HepG2 (cell line): ENCODE data around the gene EFNA4. TPM values are rescaled to one million over a fixed set of nuclear protein-coding genes. Genes with fewer than 3 reads are reported as not detected.

Source experiments
- ATF1 ChIP-seq: IDR thresholded peaks from 2 replicates; pipeline ENCODE4 v1.6.1; 2016; ENCODE audit warnings: mild to moderate bottlenecking, control low read depth
- ATF2 ChIP-seq: sonication (generic); formaldehyde crosslinking; IDR thresholded peaks from 2 replicates; pipeline ENCODE4 v1.4.0; 2020; ENCODE audit warnings: missing genetic modification reagents
- EHMT2 ChIP-seq: fragments of 200-600 bp; sonication (generic); IDR thresholded peaks from 2 replicates; pipeline ENCODE4 v1.7.0; 2017; ENCODE audit warnings: antibody characterized with exemption, low read depth, low read length, borderline replicate concordance
- KAT7 ChIP-seq: IDR thresholded peaks from 2 replicates; pipeline ENCODE4 v1.6.1; 2018; ENCODE audit warnings: borderline replicate concordance, missing compliant biosample characterization
- MLLT10 ChIP-seq: sonication (generic); formaldehyde crosslinking; IDR thresholded peaks from 2 replicates; pipeline ENCODE4 v1.4.0; 2020; ENCODE audit warnings: missing genetic modification reagents
- MYC ChIP-seq: sonication (generic); formaldehyde crosslinking; IDR thresholded peaks from 2 replicates; pipeline ENCODE4 v1.9.0; 2021; ENCODE audit warnings: missing genetic modification reagents, borderline replicate concordance
- NFIB ChIP-seq: sonication (generic); formaldehyde crosslinking; IDR thresholded peaks from 2 replicates; pipeline ENCODE4 v1.9.0; 2021; ENCODE audit warnings: missing genetic modification reagents, mild to moderate bottlenecking, borderline replicate concordance
- RFXANK ChIP-seq: IDR thresholded peaks from 2 replicates; pipeline ENCODE4 v1.6.1; 2016
- SCMH1 ChIP-seq: sonication (generic); formaldehyde crosslinking; IDR thresholded peaks from 2 replicates; pipeline ENCODE4 v1.9.0; 2021; ENCODE audit warnings: missing genetic modification reagents, mild to moderate bottlenecking, borderline replicate concordance
- SNAI1 ChIP-seq: sonication (generic); formaldehyde crosslinking; IDR thresholded peaks from 2 replicates; pipeline ENCODE4 v1.5.0; 2020; ENCODE audit warnings: mild to moderate bottlenecking, missing genetic modification reagents, borderline replicate concordance
- YY1 ChIP-seq: IDR thresholded peaks from 2 replicates; pipeline ENCODE4 v1.6.1; 2011; ENCODE audit warnings: low read length, low read depth, moderate library complexity, mild to moderate bottlenecking; ENCODE audit not compliant: insufficient read depth, insufficient replicate concordance
- ZNF224 ChIP-seq: sonication (generic); formaldehyde crosslinking; IDR thresholded peaks from 2 replicates; pipeline ENCODE4 v1.5.0; 2020; ENCODE audit warnings: mild to moderate bottlenecking, missing genetic modification reagents
- ZNF326 ChIP-seq: sonication (generic); formaldehyde crosslinking; IDR thresholded peaks from 2 replicates; pipeline ENCODE4 v1.4.0; 2020; ENCODE audit warnings: missing genetic modification reagents, borderline replicate concordance
- ZNF350 ChIP-seq: sonication (generic); formaldehyde crosslinking; IDR thresholded peaks from 2 replicates; pipeline ENCODE4 v1.4.0; 2020; ENCODE audit warnings: mild to moderate bottlenecking, low read depth, missing genetic modification reagents, borderline replicate concordance
- ZNF501 ChIP-seq: sonication (generic); formaldehyde crosslinking; IDR thresholded peaks from 2 replicates; pipeline ENCODE4 v1.5.1; 2020; ENCODE audit warnings: mild to moderate bottlenecking, moderate library complexity, missing genetic modification reagents
- ZZZ3 ChIP-seq: sonication (generic); formaldehyde crosslinking; IDR thresholded peaks from 2 replicates; pipeline ENCODE4 v1.4.0; 2020; ENCODE audit warnings: missing genetic modification reagents, mild to moderate bottlenecking, borderline replicate concordance
- polyA plus RNA-seq, 8 experiments: library from polyadenylated mRNA; depleted of rRNA in 3 of 8; stranded (reverse) in 7 of 8; unstranded in 1 of 8; fragments of >200 nt; fragmentation: Illumina TruSeq in 4 of 8; extraction: Trizol in 4 of 8; gene quantifications; 2 replicates each; pipeline versions ENCODE4 v1.2.1 to v1.2.3, GENCODE V29; 2011 to 2016; ENCODE audit warnings: low read depth in 4 of 8, missing spikeins in 1 of 8, mixed read lengths in 1 of 8; ENCODE audit not compliant: insufficient read depth in 1 of 8
- total RNA-seq, 5 experiments: library from RNA; depleted of rRNA; stranded (reverse); fragments of >200 nt; fragmentation: Illumina TruSeq; extraction: Trizol; gene quantifications; 2 replicates each; pipeline ENCODE4 v1.2.3, GENCODE V29; 2016; ENCODE audit warnings: low read depth in 1 of 5
- TF ChIP-seq, protein P1 (sequence below): sonication (generic); formaldehyde crosslinking; IDR thresholded peaks from 2 replicates; pipeline ENCODE4 v1.4.0; 2020; ENCODE audit warnings: mild to moderate bottlenecking, missing genetic modification reagents
- TF ChIP-seq, protein P2 (sequence below): sonication (generic); formaldehyde crosslinking; IDR thresholded peaks from 2 replicates; pipeline ENCODE4 v1.4.0; 2020; ENCODE audit warnings: missing genetic modification reagents
- TF ChIP-seq, protein P3 (sequence below): sonication (generic); formaldehyde crosslinking; IDR thresholded peaks from 2 replicates; pipeline ENCODE4 v1.4.0; 2020; ENCODE audit warnings: mild to moderate bottlenecking, missing genetic modification reagents

EFNA4 gene
- total and polyA plus RNA-seq, 2 of the 13 experiments (the other 11 are each of a cell fraction or from before 2014, with no cell fraction given): 12.0 to 17.2 TPM

- peak; percentile 61; the same call in 1 of the 2 replicates for TF ChIP-seq ATF2 (CRISPR knock-in tag)
- no peak for TF ChIP-seq ATF1
- TF ChIP-seq ZNF224 (CRISPR knock-in tag): no peak
- TF ChIP-seq, protein P1, sequence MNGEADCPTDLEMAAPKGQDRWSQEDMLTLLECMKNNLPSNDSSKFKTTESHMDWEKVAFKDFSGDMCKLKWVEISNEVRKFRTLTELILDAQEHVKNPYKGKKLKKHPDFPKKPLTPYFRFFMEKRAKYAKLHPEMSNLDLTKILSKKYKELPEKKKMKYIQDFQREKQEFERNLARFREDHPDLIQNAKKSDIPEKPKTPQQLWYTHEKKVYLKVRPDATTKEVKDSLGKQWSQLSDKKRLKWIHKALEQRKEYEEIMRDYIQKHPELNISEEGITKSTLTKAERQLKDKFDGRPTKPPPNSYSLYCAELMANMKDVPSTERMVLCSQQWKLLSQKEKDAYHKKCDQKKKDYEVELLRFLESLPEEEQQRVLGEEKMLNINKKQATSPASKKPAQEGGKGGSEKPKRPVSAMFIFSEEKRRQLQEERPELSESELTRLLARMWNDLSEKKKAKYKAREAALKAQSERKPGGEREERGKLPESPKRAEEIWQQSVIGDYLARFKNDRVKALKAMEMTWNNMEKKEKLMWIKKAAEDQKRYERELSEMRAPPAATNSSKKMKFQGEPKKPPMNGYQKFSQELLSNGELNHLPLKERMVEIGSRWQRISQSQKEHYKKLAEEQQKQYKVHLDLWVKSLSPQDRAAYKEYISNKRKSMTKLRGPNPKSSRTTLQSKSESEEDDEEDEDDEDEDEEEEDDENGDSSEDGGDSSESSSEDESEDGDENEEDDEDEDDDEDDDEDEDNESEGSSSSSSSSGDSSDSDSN: peak; percentile 98
- TF ChIP-seq, protein P2, sequence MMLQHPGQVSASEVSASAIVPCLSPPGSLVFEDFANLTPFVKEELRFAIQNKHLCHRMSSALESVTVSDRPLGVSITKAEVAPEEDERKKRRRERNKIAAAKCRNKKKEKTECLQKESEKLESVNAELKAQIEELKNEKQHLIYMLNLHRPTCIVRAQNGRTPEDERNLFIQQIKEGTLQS (CRISPR knock-in tag): peak; percentile 42; the same call in 1 of the 2 replicates
- peak; percentile 81 for TF ChIP-seq YY1
- TF ChIP-seq NFIB (CRISPR knock-in tag): no peak
- peak; percentile 97; the same call in 1 of the 2 replicates for TF ChIP-seq KAT7 (CRISPR knock-in tag)
- TF ChIP-seq ZNF326 (CRISPR knock-in tag): no peak; the same call in 1 of the 2 replicates
- peak; percentile 80; the same call in 1 of the 2 replicates for TF ChIP-seq MYC (CRISPR knock-in tag)
- TF ChIP-seq, protein P3, sequence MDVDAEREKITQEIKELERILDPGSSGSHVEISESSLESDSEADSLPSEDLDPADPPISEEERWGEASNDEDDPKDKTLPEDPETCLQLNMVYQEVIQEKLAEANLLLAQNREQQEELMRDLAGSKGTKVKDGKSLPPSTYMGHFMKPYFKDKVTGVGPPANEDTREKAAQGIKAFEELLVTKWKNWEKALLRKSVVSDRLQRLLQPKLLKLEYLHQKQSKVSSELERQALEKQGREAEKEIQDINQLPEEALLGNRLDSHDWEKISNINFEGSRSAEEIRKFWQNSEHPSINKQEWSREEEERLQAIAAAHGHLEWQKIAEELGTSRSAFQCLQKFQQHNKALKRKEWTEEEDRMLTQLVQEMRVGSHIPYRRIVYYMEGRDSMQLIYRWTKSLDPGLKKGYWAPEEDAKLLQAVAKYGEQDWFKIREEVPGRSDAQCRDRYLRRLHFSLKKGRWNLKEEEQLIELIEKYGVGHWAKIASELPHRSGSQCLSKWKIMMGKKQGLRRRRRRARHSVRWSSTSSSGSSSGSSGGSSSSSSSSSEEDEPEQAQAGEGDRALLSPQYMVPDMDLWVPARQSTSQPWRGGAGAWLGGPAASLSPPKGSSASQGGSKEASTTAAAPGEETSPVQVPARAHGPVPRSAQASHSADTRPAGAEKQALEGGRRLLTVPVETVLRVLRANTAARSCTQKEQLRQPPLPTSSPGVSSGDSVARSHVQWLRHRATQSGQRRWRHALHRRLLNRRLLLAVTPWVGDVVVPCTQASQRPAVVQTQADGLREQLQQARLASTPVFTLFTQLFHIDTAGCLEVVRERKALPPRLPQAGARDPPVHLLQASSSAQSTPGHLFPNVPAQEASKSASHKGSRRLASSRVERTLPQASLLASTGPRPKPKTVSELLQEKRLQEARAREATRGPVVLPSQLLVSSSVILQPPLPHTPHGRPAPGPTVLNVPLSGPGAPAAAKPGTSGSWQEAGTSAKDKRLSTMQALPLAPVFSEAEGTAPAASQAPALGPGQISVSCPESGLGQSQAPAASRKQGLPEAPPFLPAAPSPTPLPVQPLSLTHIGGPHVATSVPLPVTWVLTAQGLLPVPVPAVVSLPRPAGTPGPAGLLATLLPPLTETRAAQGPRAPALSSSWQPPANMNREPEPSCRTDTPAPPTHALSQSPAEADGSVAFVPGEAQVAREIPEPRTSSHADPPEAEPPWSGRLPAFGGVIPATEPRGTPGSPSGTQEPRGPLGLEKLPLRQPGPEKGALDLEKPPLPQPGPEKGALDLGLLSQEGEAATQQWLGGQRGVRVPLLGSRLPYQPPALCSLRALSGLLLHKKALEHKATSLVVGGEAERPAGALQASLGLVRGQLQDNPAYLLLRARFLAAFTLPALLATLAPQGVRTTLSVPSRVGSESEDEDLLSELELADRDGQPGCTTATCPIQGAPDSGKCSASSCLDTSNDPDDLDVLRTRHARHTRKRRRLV (CRISPR knock-in tag): peak; percentile 53; the same call in 1 of the 2 replicates
- TF ChIP-seq EHMT2: no peak
- TF ChIP-seq RFXANK (CRISPR knock-in tag): peak; percentile 79; the same call in 1 of the 2 replicates
- TF ChIP-seq ZNF501 (CRISPR knock-in tag): peak; percentile 80
- no peak for TF ChIP-seq MLLT10 (CRISPR knock-in tag)
- TF ChIP-seq SCMH1 (CRISPR knock-in tag): no peak
- TF ChIP-seq SNAI1 (CRISPR knock-in tag): 0 out of 2 replicates have a peak, but pooled peaks have one; percentile 22
- no peak for TF ChIP-seq ZZZ3
- peak; percentile 96 for TF ChIP-seq ZNF350 (CRISPR knock-in tag)
Measured at GRCh38 chr1:155017041-155017945, 46.2 kb upstream of the EFNA4 start (continued).
